HEK293T (cell line): Measurements from ENCODE around the gene APBB2.

Experiments used
- ARNT ChIP-seq: fragments of 450-650 bp; IDR thresholded peaks from 2 replicates; pipeline ENCODE4 v1.6.1; 2017; ENCODE audit warnings: mild to moderate bottlenecking
- CTBP1 ChIP-seq: fragments of 450-650 bp; IDR thresholded peaks from 2 replicates; pipeline ENCODE4 v1.6.1; 2016; ENCODE audit warnings: borderline replicate concordance
- ELF4 ChIP-seq: fragments of 450-650 bp; IDR thresholded peaks from 2 replicates; pipeline ENCODE4 v1.6.1; 2017; ENCODE audit warnings: antibody characterized with exemption
- FOXA1 ChIP-seq: fragments of 450-650 bp; IDR thresholded peaks from 2 replicates; pipeline ENCODE4 v1.6.1; 2016; ENCODE audit warnings: mild to moderate bottlenecking
- FOXK2 ChIP-seq: fragments of 450-650 bp; IDR thresholded peaks from 2 replicates; pipeline ENCODE4 v1.6.1; 2016; ENCODE audit warnings: mild to moderate bottlenecking
- FOXM1 ChIP-seq: fragments of 450-650 bp; IDR thresholded peaks from 2 replicates; pipeline ENCODE4 v1.6.1; 2017; ENCODE audit warnings: mild to moderate bottlenecking, borderline replicate concordance
- HDGF ChIP-seq: fragments of 450-650 bp; IDR thresholded peaks from 2 replicates; pipeline ENCODE4 v1.6.1; 2017; ENCODE audit warnings: antibody characterized with exemption, borderline replicate concordance
- NFRKB ChIP-seq: fragments of 450-650 bp; IDR thresholded peaks from 2 replicates; pipeline ENCODE4 v1.6.1; 2016; ENCODE audit warnings: mild to moderate bottlenecking, moderate library complexity
- SP1 ChIP-seq: fragments of 450-650 bp; IDR thresholded peaks from 2 replicates; pipeline ENCODE4 v1.6.1; 2017
- SUZ12 ChIP-seq: fragments of 450-650 bp; IDR thresholded peaks from 2 replicates; pipeline ENCODE4 v1.6.1; 2016; ENCODE audit warnings: mild to moderate bottlenecking
- TARDBP ChIP-seq: fragments of 450-650 bp; IDR thresholded peaks from 2 replicates; pipeline ENCODE4 v1.6.1; 2016
- ZNF384 ChIP-seq: fragments of 450-650 bp; IDR thresholded peaks from 2 replicates; pipeline ENCODE4 v1.6.1; 2016
- TF ChIP-seq, protein P1 (sequence below): fragments of 450-650 bp; IDR thresholded peaks from 2 replicates; pipeline ENCODE4 v1.6.1; 2016

- no peak for TF ChIP-seq FOXA1
- no peak for TF ChIP-seq FOXK2
- no peak for TF ChIP-seq SUZ12
- no peak for TF ChIP-seq CTBP1
- TF ChIP-seq SP1, result no peak
- TF ChIP-seq, protein P1, sequence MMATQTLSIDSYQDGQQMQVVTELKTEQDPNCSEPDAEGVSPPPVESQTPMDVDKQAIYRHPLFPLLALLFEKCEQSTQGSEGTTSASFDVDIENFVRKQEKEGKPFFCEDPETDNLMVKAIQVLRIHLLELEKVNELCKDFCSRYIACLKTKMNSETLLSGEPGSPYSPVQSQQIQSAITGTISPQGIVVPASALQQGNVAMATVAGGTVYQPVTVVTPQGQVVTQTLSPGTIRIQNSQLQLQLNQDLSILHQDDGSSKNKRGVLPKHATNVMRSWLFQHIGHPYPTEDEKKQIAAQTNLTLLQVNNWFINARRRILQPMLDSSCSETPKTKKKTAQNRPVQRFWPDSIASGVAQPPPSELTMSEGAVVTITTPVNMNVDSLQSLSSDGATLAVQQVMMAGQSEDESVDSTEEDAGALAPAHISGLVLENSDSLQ, result no peak
- no peak for TF ChIP-seq TARDBP
- TF ChIP-seq ZNF384, result no peak
- TF ChIP-seq ARNT, result no peak
- TF ChIP-seq FOXM1, result no peak
- TF ChIP-seq HDGF, result no peak
- no peak for TF ChIP-seq ELF4
- TF ChIP-seq NFRKB, result no peak
Measured at GRCh38 chr4:41189666-41190065, 24.7 kb downstream of the APBB2 start.
